Keratinocyte (primary cell): Measurements from ENCODE around the gene PSD2.

Source experiments
- CTCF ChIP-seq, 3 experiments: IDR thresholded peaks in 1 of 3; conservative IDR thresholded peaks in 1 of 3; optimal IDR thresholded peaks in 1 of 3; 2 replicates in 2 of 3; 3 replicates in 1 of 3; pipeline versions ENCODE3 to v1.5.1; 2011; ENCODE audit warnings: low read length in 3 of 3, mild to moderate bottlenecking in 3 of 3, moderate library complexity in 2 of 3, control low read depth in 1 of 3, inconsistent platforms in 1 of 3; ENCODE audit not compliant: insufficient read depth in 2 of 3; ENCODE audit errors: extremely low read depth in 1 of 3
- EZH2 ChIP-seq: IDR thresholded peaks from one replicate; pipeline ENCODE4 v1.6.1; 2012; ENCODE audit warnings: inconsistent platforms, mild to moderate bottlenecking, low read length, moderate library complexity

- TF ChIP-seq CTCF (optimal IDR thresholded peaks at IDR 0.05 in 1 of 3, IDR thresholded peaks at IDR 0.05 in 1 of 3, conservative IDR thresholded peaks at IDR 0.05 in 1 of 3; ENCODE audit: extremely low read depth in 1 of 3, insufficient read depth in 2 of 3, low read length in 3 of 3) (no peak), EZH2 (no peak)
These were observed 2.4 kb downstream of the PSD2 start for GRCh38 chr5:139797856-139798510.
